ENCODE results near the gene DRAXIN. TPM values are rescaled to one million over a fixed set of nuclear protein-coding genes. Genes with fewer than 3 reads are reported as not detected.
A peak's percentile ranks its signal among the peaks of the same experiment; 100 is the strongest.

DRAXIN gene
- total RNA-seq, 1 donor from 2014 or later = 1.4 TPM

DNA sequence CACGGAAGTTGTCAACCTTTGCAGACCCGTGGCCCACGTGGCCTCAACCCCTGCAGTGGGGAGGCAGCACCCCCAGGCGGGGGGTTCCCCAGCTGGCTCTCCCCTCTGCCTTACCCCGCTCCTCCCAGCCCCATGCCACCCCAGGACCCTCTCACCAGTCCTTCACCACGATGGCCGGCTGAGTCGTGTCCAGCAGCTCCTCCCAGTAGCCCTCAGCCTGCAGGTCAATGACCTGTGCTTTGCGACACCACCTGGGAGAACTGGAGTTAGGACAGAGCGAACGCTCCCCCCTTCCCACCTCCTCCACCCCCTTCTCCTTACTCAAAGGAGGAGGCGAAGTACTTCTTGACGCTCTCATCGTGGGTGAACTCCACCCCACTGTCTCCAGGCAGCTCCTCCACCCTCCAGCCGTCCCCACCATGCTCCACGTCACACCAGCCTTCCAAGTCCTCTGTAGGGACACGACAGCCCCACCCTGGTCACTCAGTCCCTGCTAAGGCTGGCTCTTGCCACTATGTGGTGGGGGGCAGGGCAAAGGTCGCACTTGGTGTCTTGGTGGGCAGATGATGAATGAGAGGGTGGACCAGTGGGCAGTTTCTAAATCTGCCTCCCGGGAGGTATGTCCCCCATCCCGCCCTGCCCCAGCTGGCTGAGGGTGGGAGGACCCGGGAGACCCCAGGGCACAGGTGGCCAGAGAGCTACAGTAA lies 41.7 kb upstream of the DRAXIN start:
- H3K27ac Mint-ChIP-seq = no peak overlapping the region
- H3K4me1 Mint-ChIP-seq = peaks cover 8% of the 10 kb centered on the region
- no peaks in the 10 kb centered on the region for H3K9me3 Mint-ChIP-seq
- peaks cover 60% of the 10 kb centered on the region for H3K27me3 Mint-ChIP-seq (ENCODE audit: low read depth)
- no peak for DNase-seq (ENCODE audit: low spot score in 2 of 2, unreplicated experiment in 2 of 2)
- no peaks in the 10 kb centered on the region for H3K36me3 Mint-ChIP-seq
- no peak overlapping the region for H3K4me3 Mint-ChIP-seq
- TF ChIP-seq, protein P1, sequence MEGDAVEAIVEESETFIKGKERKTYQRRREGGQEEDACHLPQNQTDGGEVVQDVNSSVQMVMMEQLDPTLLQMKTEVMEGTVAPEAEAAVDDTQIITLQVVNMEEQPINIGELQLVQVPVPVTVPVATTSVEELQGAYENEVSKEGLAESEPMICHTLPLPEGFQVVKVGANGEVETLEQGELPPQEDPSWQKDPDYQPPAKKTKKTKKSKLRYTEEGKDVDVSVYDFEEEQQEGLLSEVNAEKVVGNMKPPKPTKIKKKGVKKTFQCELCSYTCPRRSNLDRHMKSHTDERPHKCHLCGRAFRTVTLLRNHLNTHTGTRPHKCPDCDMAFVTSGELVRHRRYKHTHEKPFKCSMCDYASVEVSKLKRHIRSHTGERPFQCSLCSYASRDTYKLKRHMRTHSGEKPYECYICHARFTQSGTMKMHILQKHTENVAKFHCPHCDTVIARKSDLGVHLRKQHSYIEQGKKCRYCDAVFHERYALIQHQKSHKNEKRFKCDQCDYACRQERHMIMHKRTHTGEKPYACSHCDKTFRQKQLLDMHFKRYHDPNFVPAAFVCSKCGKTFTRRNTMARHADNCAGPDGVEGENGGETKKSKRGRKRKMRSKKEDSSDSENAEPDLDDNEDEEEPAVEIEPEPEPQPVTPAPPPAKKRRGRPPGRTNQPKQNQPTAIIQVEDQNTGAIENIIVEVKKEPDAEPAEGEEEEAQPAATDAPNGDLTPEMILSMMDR (IDR thresholded peaks at IDR 0.05; ENCODE audit: unreplicated experiment) = no peak

GRCh38 chr1:11650331-11650991 lies 41.0 kb upstream of the DRAXIN start:
- peak in 1 of 2 experiments; percentile 66 for DNase-seq (ENCODE audit: low spot score in 2 of 2, unreplicated experiment in 2 of 2)
- H3K4me1 Mint-ChIP-seq = peaks cover 11% of the 10 kb centered on the region
- no peaks in the 10 kb centered on the region for H3K36me3 Mint-ChIP-seq
- TF ChIP-seq, protein P1 (IDR thresholded peaks at IDR 0.05; ENCODE audit: unreplicated experiment) = peak; percentile 24
- peaks cover 60% of the 10 kb centered on the region for H3K27me3 Mint-ChIP-seq (ENCODE audit: low read depth)
- H3K4me3 Mint-ChIP-seq = peak overlapping the region; percentile 8
- H3K9me3 Mint-ChIP-seq = no peaks in the 10 kb centered on the region
- no peak overlapping the region for H3K27ac Mint-ChIP-seq

DNA sequence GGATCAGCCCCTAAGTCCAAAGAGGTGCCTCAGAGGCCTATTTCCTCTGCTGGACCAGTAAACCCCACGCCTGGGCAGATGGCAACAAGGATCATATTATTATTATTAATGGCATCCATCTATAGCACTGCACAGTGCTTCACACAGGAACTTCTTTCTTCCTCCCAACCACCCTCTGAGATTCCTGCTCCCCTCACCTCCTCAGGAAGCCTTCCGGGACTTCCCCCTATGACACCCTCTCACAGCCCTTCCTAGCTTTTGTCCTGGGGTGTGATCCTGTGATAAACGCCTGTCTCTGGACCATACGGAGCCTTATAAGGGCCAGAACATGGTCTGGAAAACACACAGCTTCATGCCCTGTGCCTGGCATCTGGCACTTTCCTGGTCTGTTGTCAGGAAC lies 40.5 kb upstream of the DRAXIN start:
- Mint-ChIP-seq H3K27me3 (ENCODE audit: low read depth) (peaks cover 60% of the 10 kb centered on the region), H3K9me3 (no peaks in the 10 kb centered on the region), H3K36me3 (no peaks in the 10 kb centered on the region), H3K4me3 (peak overlapping the region; percentile 8), H3K4me1 (peaks cover 15% of the 10 kb centered on the region), H3K27ac (no peak overlapping the region)
- TF ChIP-seq, protein P1 (IDR thresholded peaks at IDR 0.05; ENCODE audit: unreplicated experiment) = no peak
- DNase-seq (ENCODE audit: low spot score in 2 of 2, unreplicated experiment in 2 of 2) = no peak

DNA sequence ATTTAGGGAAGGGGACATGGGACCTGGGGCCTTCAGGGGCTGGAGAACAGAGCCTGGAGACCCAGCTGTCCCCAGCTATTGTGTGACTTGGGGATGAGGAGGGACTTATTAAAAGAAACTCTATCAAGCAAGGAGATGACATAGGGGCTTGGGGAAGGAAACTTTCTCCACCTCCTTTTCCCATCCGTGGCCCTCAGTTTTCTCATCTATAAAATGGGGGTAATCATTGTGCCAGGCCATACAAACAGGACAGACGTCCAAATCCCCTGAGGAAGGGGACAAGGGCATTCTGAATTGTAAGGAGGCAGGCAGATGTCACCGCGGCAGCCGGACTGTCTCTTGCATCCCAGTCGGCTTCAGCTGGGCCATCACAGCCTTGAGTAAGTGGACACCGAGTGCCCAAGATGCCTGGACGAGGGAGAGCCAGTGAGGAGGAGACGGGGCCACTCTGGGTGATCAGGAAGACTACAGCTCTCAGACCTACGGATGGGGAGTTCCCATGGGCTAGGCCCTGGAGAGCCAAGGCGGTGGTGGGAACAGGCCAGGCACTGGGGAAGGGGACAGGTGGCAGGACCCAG lies 39.2 kb upstream of the DRAXIN start:
- no peaks in the 10 kb centered on the region for H3K9me3 Mint-ChIP-seq
- DNase-seq (ENCODE audit: low spot score in 2 of 2, unreplicated experiment in 2 of 2) = no peak
- peaks cover 49% of the 10 kb centered on the region for H3K27me3 Mint-ChIP-seq (ENCODE audit: low read depth)
- TF ChIP-seq, protein P1 (IDR thresholded peaks at IDR 0.05; ENCODE audit: unreplicated experiment) = no peak
- H3K36me3 Mint-ChIP-seq = no peaks in the 10 kb centered on the region
- no peak overlapping the region for H3K27ac Mint-ChIP-seq
- H3K4me1 Mint-ChIP-seq = peaks cover 15% of the 10 kb centered on the region
- no peak overlapping the region for H3K4me3 Mint-ChIP-seq

- TF ChIP-seq, protein P1 (IDR thresholded peaks at IDR 0.05; ENCODE audit: unreplicated experiment) = no peak
- Mint-ChIP-seq H3K27ac (no peak overlapping the region), H3K36me3 (peaks cover 1% of the 10 kb centered on the region), H3K4me3 (peak overlapping the region; percentile 60), H3K9me3 (no peaks in the 10 kb centered on the region), H3K27me3 (ENCODE audit: low read depth) (peaks cover 45% of the 10 kb centered on the region), H3K4me1 (peaks cover 15% of the 10 kb centered on the region)
- no peak for DNase-seq (ENCODE audit: low spot score in 2 of 2, unreplicated experiment in 2 of 2)
Observed at GRCh38 chr1:11653101-11653860, 38.2 kb upstream of the DRAXIN start.

All from mesothelial cell of epicardium (in vitro differentiated cells).